Activated naive CD4-positive, alpha-beta T cell treated with anti-CD3 and anti-CD28 coated beads for 36 hours (primary cell): ENCODE data around the gene MAGIX. TPM values are rescaled to one million over a fixed set of nuclear protein-coding genes. Genes with fewer than 3 reads are reported as not detected.
A peak's percentile ranks its signal among the peaks of the same experiment; 100 is the strongest.

Experiments
- CTCF ChIA-PET: fragments of 350-600 bp; sonication (Branson Sonifier 250); formaldehyde crosslinking; loops from one replicate; lab custom pipeline; 2021; ENCODE audit warnings: antibody characterized with exemption; lab: Charles Lee
- DNase-seq: peaks from one replicate; pipeline ENCODE4 v3.0.0-alpha.2; 2020
- H3K27ac Mint-ChIP-seq: one replicate; pipeline ENCODE4 v1.8.0; 2021; ENCODE audit warnings: mild to moderate bottlenecking, mixed read lengths
- H3K27me3 Mint-ChIP-seq: one replicate; pipeline ENCODE4 v1.8.0; 2021; ENCODE audit warnings: low read depth, mixed read lengths
- H3K36me3 Mint-ChIP-seq: one replicate; pipeline ENCODE4 v1.8.0; 2021; ENCODE audit warnings: low read depth, mixed read lengths
- H3K4me1 Mint-ChIP-seq: one replicate; pipeline ENCODE4 v1.8.0; 2021; ENCODE audit warnings: low read depth, mixed read lengths
- H3K4me3 Mint-ChIP-seq: one replicate; pipeline ENCODE4 v1.8.0; 2021; ENCODE audit warnings: mild to moderate bottlenecking, moderate library complexity, mixed read lengths
- H3K9me3 Mint-ChIP-seq: one replicate; pipeline ENCODE4 v1.8.0; 2021; ENCODE audit warnings: mixed read lengths
- intact Hi-C: fragments of 100-400 bp; cut with micrococcal nuclease; formaldehyde crosslinking; loops from one replicate; pipeline ENCODE4 v1.15.1; 2023
- total RNA-seq, 2 experiments: library from RNA; stranded (reverse); gene quantifications; one replicate each; pipeline ENCODE4 v1.2.3, GENCODE V29; 2021

MAGIX gene
- total RNA-seq, 2 experiments from 2014 or later = 0.25 to 0.26 TPM

DNA sequence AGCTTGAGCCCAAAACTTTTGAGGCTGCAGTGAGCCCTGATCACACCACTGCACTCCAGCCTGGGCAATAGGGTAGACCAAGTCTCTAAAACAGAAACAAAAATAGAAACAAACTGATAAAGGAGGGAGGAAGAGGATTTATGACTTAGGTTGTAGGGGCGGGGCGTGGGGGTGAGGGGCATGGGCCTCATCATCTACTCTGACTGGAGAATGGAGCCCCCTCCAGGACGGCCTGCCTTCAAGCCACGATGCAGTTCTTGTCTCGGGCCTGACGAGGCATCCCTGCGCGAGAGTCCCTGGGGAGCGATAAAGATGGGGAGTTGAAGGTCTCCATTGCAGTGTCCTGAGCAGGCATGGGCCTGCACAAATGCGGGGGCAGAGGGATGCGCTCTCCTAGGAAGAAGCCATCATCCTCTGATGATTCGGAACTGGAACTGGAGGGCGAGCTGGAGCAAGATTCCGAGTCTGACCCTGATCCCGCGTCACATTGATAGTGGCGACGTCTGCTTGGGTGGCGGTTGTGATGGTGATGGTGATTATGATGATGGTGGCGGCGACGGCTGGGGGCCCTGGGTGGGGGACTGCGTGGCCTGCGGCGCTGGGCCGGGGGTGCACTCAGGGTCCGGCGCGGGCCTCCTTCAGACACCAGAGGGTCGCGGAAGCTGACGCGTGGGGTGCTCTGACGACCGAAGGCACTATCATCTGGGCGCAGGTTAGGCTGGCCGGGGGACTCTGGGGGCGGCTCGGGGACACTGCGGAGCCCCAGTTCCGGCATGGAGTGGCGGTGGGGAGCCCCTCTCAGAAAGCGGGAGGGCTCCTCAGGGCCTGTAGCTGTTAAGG, 13.1 kb downstream of the MAGIX start:
- DNase-seq = no peak
- CTCF ChIA-PET = no interaction called here
- Mint-ChIP-seq H3K27me3 (no peaks in the 10 kb centered on the region), H3K9me3 (no peaks in the 10 kb centered on the region), H3K4me1 (peaks cover 20% of the 10 kb centered on the region), H3K36me3 (peaks cover 32% of the 10 kb centered on the region), H3K27ac (no peak overlapping the region), H3K4me3 (no peak overlapping the region)
- intact Hi-C loops = no loop called here

- intact Hi-C loops = no loop called here
- Mint-ChIP-seq H3K4me3 (no peak overlapping the region), H3K36me3 (peaks cover 32% of the 10 kb centered on the region), H3K27me3 (no peaks in the 10 kb centered on the region), H3K9me3 (no peaks in the 10 kb centered on the region), H3K4me1 (peaks cover 20% of the 10 kb centered on the region), H3K27ac (peak overlapping the region; percentile 61)
- no peak for DNase-seq
- CTCF ChIA-PET = no interaction called here
These were observed 14.1 kb downstream of the MAGIX start for GRCh38 chrX:49176421-49177326.

DNA sequence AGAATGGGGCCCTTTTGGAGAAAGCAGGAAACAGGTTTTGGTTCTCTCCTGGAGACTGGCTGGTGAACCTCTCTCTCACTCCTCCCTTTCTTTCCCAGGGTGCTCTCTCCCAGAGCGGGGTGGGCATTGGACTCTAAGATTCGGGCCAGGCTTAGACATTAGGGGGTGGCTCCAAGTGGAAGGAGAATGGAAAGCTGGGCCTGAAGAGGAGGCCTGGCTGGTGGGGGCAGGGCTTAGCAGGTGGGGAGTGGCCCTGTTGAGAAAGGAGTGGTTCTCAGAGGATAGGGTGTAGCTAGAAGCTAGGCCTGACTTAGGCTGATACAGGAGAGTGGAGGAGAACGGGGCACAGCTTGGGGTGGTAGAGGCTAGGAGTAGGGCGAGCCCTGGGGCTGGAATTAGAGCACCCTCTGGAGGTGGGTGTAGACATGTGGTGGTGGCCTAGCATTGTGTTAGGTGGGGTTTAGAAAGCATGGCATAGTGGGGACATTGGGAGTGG, 14.8 kb downstream of the MAGIX start:
- intact Hi-C loops = no loop called here
- Mint-ChIP-seq H3K27ac (peak overlapping the region; percentile 61), H3K4me3 (no peak overlapping the region), H3K36me3 (peaks cover 36% of the 10 kb centered on the region), H3K4me1 (peaks cover 20% of the 10 kb centered on the region), H3K27me3 (no peaks in the 10 kb centered on the region), H3K9me3 (no peaks in the 10 kb centered on the region)
- no peak for DNase-seq
- CTCF ChIA-PET = no interaction called here

DNA sequence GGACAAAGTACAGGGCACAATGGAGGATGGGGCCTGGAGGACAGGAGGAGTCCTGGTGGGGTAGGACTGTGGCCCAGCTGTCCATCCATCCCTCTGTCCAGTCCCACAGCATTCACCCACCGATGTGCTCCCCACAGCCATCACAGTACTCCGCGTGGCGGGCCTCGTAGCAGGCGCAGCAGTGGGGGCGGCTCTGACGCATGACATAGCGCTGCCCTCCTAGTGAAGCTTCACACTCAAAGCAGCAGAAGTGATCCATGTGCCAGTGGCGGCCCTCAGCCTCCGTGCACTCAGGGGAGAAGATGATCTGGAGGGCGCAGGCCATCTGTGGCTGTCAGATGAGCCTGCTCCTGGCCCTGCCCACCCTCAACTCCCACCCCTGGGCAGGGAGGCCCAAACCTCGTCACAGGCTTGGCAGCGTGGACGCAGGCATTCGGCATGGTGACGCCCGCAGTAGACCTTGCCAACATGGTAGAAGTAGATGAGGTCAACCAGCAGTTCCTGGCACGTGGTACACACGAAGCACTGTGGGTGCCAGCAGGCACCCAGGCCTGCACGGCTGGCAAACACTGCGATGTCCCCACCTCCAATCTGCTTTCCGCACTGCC, 15.4 kb downstream of the MAGIX start:
- no peak for DNase-seq
- no peaks in the 10 kb centered on the region for H3K27me3 Mint-ChIP-seq
- peaks cover 33% of the 10 kb centered on the region for H3K36me3 Mint-ChIP-seq
- H3K4me3 Mint-ChIP-seq = no peak overlapping the region
- no peaks in the 10 kb centered on the region for H3K9me3 Mint-ChIP-seq
- no peak overlapping the region for H3K27ac Mint-ChIP-seq
- CTCF ChIA-PET = no interaction called here
- intact Hi-C loops = no loop called here
- peaks cover 17% of the 10 kb centered on the region for H3K4me1 Mint-ChIP-seq

- Mint-ChIP-seq H3K9me3 (no peaks in the 10 kb centered on the region), H3K4me3 (no peak overlapping the region), H3K36me3 (peaks cover 27% of the 10 kb centered on the region), H3K4me1 (peaks cover 12% of the 10 kb centered on the region), H3K27me3 (no peaks in the 10 kb centered on the region), H3K27ac (no peak overlapping the region)
- intact Hi-C loops = no loop called here
- CTCF ChIA-PET = no interaction called here
- no peak for DNase-seq
These were observed 16.0 kb downstream of the MAGIX start for GRCh38 chrX:49178537-49178936.

- Mint-ChIP-seq H3K27ac (no peak overlapping the region), H3K4me3 (no peak overlapping the region), H3K36me3 (peaks cover 24% of the 10 kb centered on the region), H3K9me3 (no peaks in the 10 kb centered on the region), H3K4me1 (peaks cover 13% of the 10 kb centered on the region), H3K27me3 (no peaks in the 10 kb centered on the region)
- CTCF ChIA-PET = no interaction called here
- intact Hi-C loops = no loop called here
- no peak for DNase-seq
These were observed 16.8 kb downstream of the MAGIX start for GRCh38 chrX:49179358-49179757.

GRCh38 chrX:49183701-49184281, 21.2 kb downstream of the MAGIX start:
- Mint-ChIP-seq H3K27me3 (no peaks in the 10 kb centered on the region), H3K4me3 (no peak overlapping the region), H3K9me3 (no peaks in the 10 kb centered on the region), H3K27ac (no peak overlapping the region), H3K36me3 (peaks cover 9% of the 10 kb centered on the region), H3K4me1 (peaks cover 9% of the 10 kb centered on the region)
- no peak for DNase-seq
- intact Hi-C loops = loop anchor here (1.0 to 2.0 kb wide), 2 partner anchors 11 to 17 kb away; no protein-coding TSS in a partner anchor
- CTCF ChIA-PET = interaction anchor here (1.0 kb wide), 1 partner anchor 9 kb away, joined by 3 read pairs; no protein-coding TSS in a partner anchor

- peak; percentile 70 for DNase-seq
- intact Hi-C loops = loop anchor here (1.0 to 5.0 kb wide), 3 partner anchors 12 to 693 kb away; partner anchors contain the start of gene USP27X
- H3K27me3 Mint-ChIP-seq = no peaks in the 10 kb centered on the region
- H3K4me1 Mint-ChIP-seq = peaks cover 13% of the 10 kb centered on the region
- peak overlapping the region; percentile 83 for H3K4me3 Mint-ChIP-seq
- peaks cover 9% of the 10 kb centered on the region for H3K36me3 Mint-ChIP-seq
- no peaks in the 10 kb centered on the region for H3K9me3 Mint-ChIP-seq
- peak overlapping the region; percentile 84 for H3K27ac Mint-ChIP-seq
- CTCF ChIA-PET = interaction anchor here (1.0 kb wide), 1 partner anchor 8 kb away, joined by 3 read pairs; no protein-coding TSS in a partner anchor
These were observed 22.0 kb downstream of the MAGIX start for GRCh38 chrX:49184294-49185281.

GRCh38 chrX:49186125-49187027, 23.8 kb downstream of the MAGIX start, which contains the start of gene PRICKLE3:
PRICKLE3 (minus strand) TSS chrX:49186373; CDS start chrX:49186297, 76 bp downstream.
- peak within 1 kb of the TSS; percentile 83 for H3K4me3 Mint-ChIP-seq
- peaks cover 16% of the 10 kb centered on the region for H3K4me1 Mint-ChIP-seq
- no peaks in the 10 kb centered on the region for H3K27me3 Mint-ChIP-seq
- intact Hi-C loops = loop anchor here (5.0 kb wide), 1 partner anchor 691 kb away; the partner anchor contains the start of gene USP27X
- DNase-seq = peak; percentile 82
- peak within 1 kb of the TSS; percentile 84 for H3K27ac Mint-ChIP-seq
- no peaks in the 10 kb centered on the region for H3K9me3 Mint-ChIP-seq
- peaks cover 4% of the 10 kb centered on the region for H3K36me3 Mint-ChIP-seq
- CTCF ChIA-PET = interaction anchor here (0.6 kb wide), 1 partner anchor 25 kb away, joined by 3 read pairs; no protein-coding TSS in a partner anchor

- peaks cover 16% of the 10 kb centered on the region for H3K4me1 Mint-ChIP-seq
- no peak for DNase-seq
- H3K27ac Mint-ChIP-seq = no peak overlapping the region
- H3K4me3 Mint-ChIP-seq = no peak overlapping the region
- CTCF ChIA-PET = no interaction called here
- intact Hi-C loops = loop anchor here (5.0 kb wide), 1 partner anchor 690 kb away; the partner anchor contains the start of gene USP27X
- H3K36me3 Mint-ChIP-seq = peaks cover 4% of the 10 kb centered on the region
- no peaks in the 10 kb centered on the region for H3K27me3 Mint-ChIP-seq
- H3K9me3 Mint-ChIP-seq = no peaks in the 10 kb centered on the region
These were observed 24.5 kb downstream of the MAGIX start for GRCh38 chrX:49187028-49187394.
